GM04503 (cell line): ENCODE measurements around the gene EHMT1.

ENCODE experiments used
- DNase-seq: peaks from one replicate; pipeline ENCODE4 v3.0.0-alpha.2; 2012; ENCODE audit warnings: low read depth

The EHMT1 gene

GRCh38 chr9:137618105-137619067 is at the start of gene EHMT1:
Gene EHMT1, plus strand, starts transcription at chr9:137619005. Its CDS starts 24 bp downstream, at chr9:137619029.
- DNase-seq, result no peak

- no peak for DNase-seq
These were observed 49.1 kb upstream of the EHMT1 start for GRCh38 chr9:137569609-137570203.

- DNase-seq, result no peak
These were observed 48.2 kb upstream of the EHMT1 start for GRCh38 chr9:137570566-137570965.

- no peak for DNase-seq
These were observed 44.6 kb upstream of the EHMT1 start for GRCh38 chr9:137574192-137574591.

GRCh38 chr9:137575364-137575715 is 43.5 kb upstream of the EHMT1 start:
- no peak for DNase-seq

GRCh38 chr9:137575716-137576411 is 42.9 kb upstream of the EHMT1 start:
- DNase-seq, result no peak

- peak; percentile 45 for DNase-seq
These were observed 40.1 kb upstream of the EHMT1 start, which contains the start of gene DPH7 for GRCh38 chr9:137578518-137579258. Gene DPH7, minus strand, starts transcription at chr9:137578925. Its CDS starts 148 bp downstream, at chr9:137578777.

- DNase-seq, result no peak
These were observed 39.6 kb upstream of the EHMT1 start for GRCh38 chr9:137579259-137579604.

- DNase-seq, result no peak
These were observed 38.4 kb upstream of the EHMT1 start for GRCh38 chr9:137580209-137580953.

- no peak for DNase-seq
These were observed 37.9 kb upstream of the EHMT1 start for GRCh38 chr9:137580954-137581322.

GRCh38 chr9:137581361-137582285 is 37.2 kb upstream of the EHMT1 start:
- no peak for DNase-seq

GRCh38 chr9:137582286-137582860 is 36.4 kb upstream of the EHMT1 start:
- DNase-seq, result no peak

GRCh38 chr9:137583347-137583746 is 35.5 kb upstream of the EHMT1 start:
- DNase-seq, result no peak

GRCh38 chr9:137583957-137584356 is 34.8 kb upstream of the EHMT1 start:
- DNase-seq, result no peak

GRCh38 chr9:137586854-137587253 is 32.0 kb upstream of the EHMT1 start:
- no peak for DNase-seq

- no peak for DNase-seq
These were observed 30.5 kb upstream of the EHMT1 start for GRCh38 chr9:137588311-137588710.

GRCh38 chr9:137588891-137589290 is 29.9 kb upstream of the EHMT1 start:
- DNase-seq, result no peak

- DNase-seq, result no peak
These were observed 29.2 kb upstream of the EHMT1 start for GRCh38 chr9:137589441-137590122.

GRCh38 chr9:137590123-137590468 is 28.7 kb upstream of the EHMT1 start:
- DNase-seq, result no peak
